Raji (cell line): ENCODE results near the gene ARHGAP44.

Source experiments
- POLR2A ChIP-seq: IDR thresholded peaks from 2 replicates; pipeline ENCODE4 v1.6.1; 2011; ENCODE audit warnings: low read depth, low read length, control low read depth; ENCODE audit not compliant: insufficient read depth

Gene ARHGAP44

GRCh38 chr17:12794919-12795532 lies 5.7 kb downstream of the ARHGAP44 start:
- no peak for TF ChIP-seq POLR2A

DNA sequence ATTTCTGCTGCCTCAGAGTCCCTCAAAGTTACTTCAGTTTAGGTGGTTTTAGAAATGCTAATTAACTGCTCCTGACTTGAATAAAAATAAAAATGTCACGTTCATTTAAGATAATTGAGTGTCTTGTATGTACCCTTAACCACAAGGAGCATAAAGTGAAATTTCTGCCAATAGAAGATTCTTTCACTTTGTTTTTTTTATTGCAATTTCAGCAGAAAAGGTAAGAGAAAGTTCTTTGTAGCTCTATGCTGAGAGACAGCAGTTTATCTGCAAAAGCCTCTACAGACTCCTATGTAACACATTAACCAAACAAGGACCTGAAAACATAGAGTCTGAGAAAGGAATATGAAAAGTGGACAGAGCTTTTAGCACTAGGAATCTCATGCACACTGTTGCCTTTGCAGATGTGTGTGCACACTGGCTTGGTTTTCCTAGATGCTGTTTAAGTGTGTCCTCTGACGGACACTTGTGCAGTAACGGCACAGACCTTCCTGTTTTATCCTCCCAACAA lies 11.6 kb downstream of the ARHGAP44 start:
- TF ChIP-seq POLR2A: no peak

DNA sequence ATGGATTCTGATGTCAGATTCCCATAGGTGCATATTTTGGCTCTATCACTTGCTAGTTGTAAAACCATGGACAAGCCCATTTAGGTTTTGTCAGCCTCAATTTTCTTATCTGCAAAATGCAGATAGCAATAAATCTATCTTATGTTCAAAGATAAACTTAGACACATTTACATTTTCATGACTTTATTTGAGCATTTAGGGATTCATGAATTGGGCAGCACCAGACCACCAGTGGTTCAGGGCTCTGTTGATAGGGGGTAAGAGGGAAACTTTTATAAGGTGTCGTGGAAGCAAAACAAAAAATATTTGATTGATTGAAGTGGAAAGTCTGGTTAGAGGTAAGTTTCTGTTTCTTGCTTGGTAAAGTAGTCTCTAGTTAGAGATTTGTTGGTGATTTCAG lies 17.3 kb downstream of the ARHGAP44 start:
- no peak for TF ChIP-seq POLR2A

DNA sequence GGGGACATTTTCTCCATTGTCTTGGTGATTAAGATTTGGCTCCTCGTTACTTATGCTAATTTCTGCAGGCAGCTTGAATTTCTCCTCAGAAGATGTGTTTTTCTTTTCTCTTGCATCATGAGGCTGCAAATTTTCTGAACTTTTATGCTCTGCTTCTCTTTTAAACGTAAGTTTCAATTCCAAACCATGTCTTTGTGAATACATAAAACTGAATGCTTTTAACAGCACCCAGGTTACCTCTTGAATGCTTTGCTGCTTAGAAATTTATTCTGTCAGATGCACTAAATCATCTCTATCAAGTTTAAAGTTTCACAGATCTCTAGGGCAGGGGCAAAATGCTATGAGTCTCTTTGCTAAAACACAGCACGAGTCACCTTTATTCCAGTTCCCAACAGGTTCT lies 19.4 kb downstream of the ARHGAP44 start:
- no peak for TF ChIP-seq POLR2A

DNA sequence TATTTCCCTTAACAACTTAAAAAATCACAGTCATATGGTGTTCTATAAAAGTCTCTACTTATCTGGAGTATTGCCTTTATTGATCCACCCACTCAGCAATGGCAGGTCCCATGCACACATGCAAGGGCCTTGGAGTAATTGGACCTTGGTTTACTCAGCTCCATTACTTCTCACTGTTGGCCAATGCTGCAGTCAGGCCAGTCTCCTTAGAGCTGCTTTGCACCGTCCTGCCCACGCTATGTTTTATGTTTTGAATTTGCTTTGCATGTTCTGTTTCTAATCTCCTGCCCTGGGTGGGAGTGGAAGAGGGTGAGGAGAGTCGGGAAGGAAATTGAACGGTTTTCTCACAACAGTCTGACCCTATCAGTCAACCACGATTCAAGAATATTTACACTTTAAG lies 23.6 kb downstream of the ARHGAP44 start:
- TF ChIP-seq POLR2A: no peak

DNA sequence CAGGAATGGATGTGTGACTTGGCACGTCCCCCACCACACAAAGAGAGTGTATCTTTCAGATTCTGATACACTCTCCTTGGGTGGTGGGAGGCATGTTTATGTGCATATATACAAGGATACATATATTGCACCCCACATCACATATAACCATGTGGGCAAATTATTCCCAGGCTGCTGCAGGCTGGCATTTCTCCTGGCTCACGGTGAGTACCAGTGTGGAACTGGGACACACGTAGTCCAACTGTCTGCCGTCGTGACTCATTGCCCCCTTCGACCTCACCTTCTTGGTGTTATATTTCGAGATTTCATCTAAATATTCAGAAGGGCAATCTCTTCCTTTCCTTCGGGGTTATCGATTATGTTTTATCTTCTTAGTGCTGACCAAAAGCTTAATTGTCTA lies 24.4 kb downstream of the ARHGAP44 start:
- TF ChIP-seq POLR2A: no peak

DNA sequence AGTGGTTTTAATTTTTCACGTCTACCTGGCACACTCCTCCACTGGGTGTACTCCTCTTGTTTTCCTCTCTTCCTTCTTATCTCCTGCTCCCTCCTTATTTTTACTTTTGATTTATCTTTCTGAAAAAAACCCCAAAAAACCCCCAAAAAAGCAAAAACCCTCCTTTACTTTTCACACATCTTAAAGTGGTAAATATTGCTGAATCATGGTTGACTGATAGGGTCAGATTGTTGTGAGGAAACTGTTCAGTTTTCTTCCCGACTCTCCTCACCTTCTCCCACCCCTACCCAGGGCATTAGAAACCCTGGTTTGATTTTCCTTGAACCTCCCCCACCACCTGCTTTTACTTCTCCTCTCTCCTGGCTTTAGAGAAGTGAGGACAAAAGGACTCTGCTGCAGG lies 25.4 kb downstream of the ARHGAP44 start:
- TF ChIP-seq POLR2A: no peak

GRCh38 chr17:12815642-12816141 lies 26.4 kb downstream of the ARHGAP44 start:
- no peak for TF ChIP-seq POLR2A

- TF ChIP-seq POLR2A: no peak
Observed at GRCh38 chr17:12821376-12821940, 32.2 kb downstream of the ARHGAP44 start.

DNA sequence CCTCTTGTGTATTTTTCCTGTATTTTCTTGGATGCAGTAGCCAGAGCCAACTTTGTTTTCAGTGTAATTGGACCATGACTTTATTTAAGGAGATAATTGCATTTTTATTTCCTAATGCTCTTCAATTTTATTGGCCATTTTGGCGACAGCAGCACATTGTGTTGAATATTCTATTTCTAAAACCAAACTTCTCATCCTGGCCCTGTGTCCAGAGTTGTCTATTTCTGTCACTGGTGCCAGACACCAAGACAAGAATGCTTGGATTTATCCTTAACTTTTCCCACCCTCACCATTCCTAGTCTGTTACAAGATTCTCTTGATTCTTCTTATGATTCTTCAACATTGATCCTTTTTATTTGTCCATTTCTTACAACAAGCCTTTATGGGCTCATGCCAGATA lies 37.1 kb downstream of the ARHGAP44 start:
- TF ChIP-seq POLR2A: no peak

GRCh38 chr17:12830777-12831247 lies 41.5 kb downstream of the ARHGAP44 start:
- TF ChIP-seq POLR2A: no peak

GRCh38 chr17:12831839-12832238 lies 42.5 kb downstream of the ARHGAP44 start:
- TF ChIP-seq POLR2A: no peak

GRCh38 chr17:12839042-12839441 lies 49.7 kb downstream of the ARHGAP44 start:
- no peak for TF ChIP-seq POLR2A

DNA sequence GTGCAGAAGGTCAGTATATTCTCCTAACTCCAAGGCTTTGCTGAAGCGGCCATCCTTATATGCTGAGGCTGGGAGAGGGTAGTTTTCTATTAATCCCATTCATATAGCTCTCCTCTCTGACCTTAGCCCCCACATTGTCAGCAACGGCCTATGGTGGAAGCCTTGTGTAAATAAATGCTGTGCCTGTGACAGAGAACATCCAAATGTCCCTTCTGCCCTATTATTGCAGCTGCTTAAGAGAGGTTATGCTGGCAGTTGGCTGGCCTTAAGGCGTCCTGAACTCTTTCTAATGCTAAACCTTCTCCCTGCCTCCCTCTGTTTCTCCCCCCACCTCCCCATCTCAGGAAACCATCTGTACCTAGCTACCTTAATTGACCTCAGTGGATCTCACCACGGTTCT lies 53.6 kb downstream of the ARHGAP44 start:
- no peak for TF ChIP-seq POLR2A

GRCh38 chr17:12850996-12851395 lies 61.7 kb downstream of the ARHGAP44 start:
- TF ChIP-seq POLR2A: no peak

- TF ChIP-seq POLR2A: no peak
Observed at GRCh38 chr17:12851901-12852435, 62.7 kb downstream of the ARHGAP44 start.
